ENCODE measurements around the gene RDX. TPM values are rescaled to one million over a fixed set of nuclear protein-coding genes. Genes with fewer than 3 reads are reported as not detected.

Gene RDX
- total RNA-seq, 1 donor from 2014 or later = 27.9 TPM

GRCh38 chr11:110329445-110329844 lies 33.0 kb upstream of the RDX start:
- intact Hi-C loops (cut with micrococcal nuclease) = no loop called here
- H3K27me3 Mint-ChIP-seq = peaks cover 2% of the 10 kb centered on the region
- no peaks in the 10 kb centered on the region for H3K36me3 Mint-ChIP-seq (ENCODE audit: low read depth)
- H3K27ac Mint-ChIP-seq = no peak overlapping the region
- H3K4me3 Mint-ChIP-seq = peak overlapping the region; percentile 17
- H3K4me1 Mint-ChIP-seq = peaks cover 20% of the 10 kb centered on the region
- ChIA-PET POLR2A (no interaction called here), CTCF (no interaction called here)
- peaks cover 5% of the 10 kb centered on the region for H3K9me3 Mint-ChIP-seq
- no peak for DNase-seq
- TF ChIP-seq CTCF (IDR thresholded peaks at IDR 0.05) = no peak
- no peak for ATAC-seq (ENCODE audit: low read depth)

DNA sequence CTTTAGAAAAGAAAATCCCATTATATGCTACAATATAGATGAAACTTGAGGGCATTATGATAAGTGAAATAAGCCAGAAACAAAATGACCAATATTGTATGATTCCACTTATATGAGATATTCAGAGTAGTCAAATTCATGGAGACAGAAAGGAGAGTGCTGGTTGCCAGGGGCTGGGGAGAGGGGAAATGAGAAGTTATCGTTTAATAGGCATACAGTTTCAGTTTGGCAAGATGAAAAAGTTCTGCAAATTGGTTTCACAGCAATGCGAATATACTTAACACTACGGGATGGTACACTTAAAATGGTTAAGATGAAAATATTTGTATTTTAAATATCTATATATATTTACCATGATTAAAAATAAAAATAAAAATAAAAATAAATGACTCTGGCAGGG lies 31.1 kb upstream of the RDX start:
- Mint-ChIP-seq H3K27ac (peak overlapping the region; percentile 87), H3K9me3 (peaks cover 5% of the 10 kb centered on the region), H3K27me3 (peaks cover 2% of the 10 kb centered on the region), H3K36me3 (ENCODE audit: low read depth) (no peaks in the 10 kb centered on the region), H3K4me1 (peaks cover 20% of the 10 kb centered on the region), H3K4me3 (peak overlapping the region; percentile 77)
- TF ChIP-seq CTCF (IDR thresholded peaks at IDR 0.05) = no peak
- intact Hi-C loops (cut with micrococcal nuclease) = no loop called here
- CTCF ChIA-PET = no interaction called here
- DNase-seq (no peak), ATAC-seq (ENCODE audit: low read depth) (no peak)
- POLR2A ChIA-PET = interaction anchor here (0.6 to 0.9 kb wide), 4 partner anchors 11 to 1663 kb away, joined by 3 to 6 read pairs (median 5); no protein-coding TSS in a partner anchor

DNA sequence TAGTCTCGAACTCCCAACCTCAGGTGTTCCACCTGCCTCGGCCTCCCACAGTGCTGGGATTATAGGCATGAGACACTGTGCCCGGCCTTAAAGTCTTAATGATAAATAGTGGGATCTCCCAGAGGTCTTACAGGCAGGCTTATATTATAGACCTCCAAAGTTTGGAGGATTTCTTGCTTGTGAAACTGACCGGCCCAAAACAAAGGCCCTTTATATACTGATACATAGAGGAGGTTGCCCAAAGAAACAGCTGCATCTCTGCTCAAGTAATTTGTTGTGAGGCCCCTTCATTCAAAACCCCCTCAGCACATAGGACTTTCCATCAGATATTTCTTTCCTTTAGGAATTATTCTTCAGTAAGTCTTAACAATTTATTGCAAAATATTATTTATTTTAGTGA lies 27.4 kb upstream of the RDX start:
- no peak for TF ChIP-seq CTCF (IDR thresholded peaks at IDR 0.05)
- ChIA-PET POLR2A (no interaction called here), CTCF (no interaction called here)
- Mint-ChIP-seq H3K27ac (no peak overlapping the region), H3K4me1 (peaks cover 16% of the 10 kb centered on the region), H3K9me3 (peaks cover 3% of the 10 kb centered on the region), H3K27me3 (peaks cover 2% of the 10 kb centered on the region), H3K4me3 (no peak overlapping the region), H3K36me3 (ENCODE audit: low read depth) (no peaks in the 10 kb centered on the region)
- DNase-seq = no peak
- intact Hi-C loops (cut with micrococcal nuclease) = no loop called here
- ATAC-seq (ENCODE audit: low read depth) = no peak

DNA sequence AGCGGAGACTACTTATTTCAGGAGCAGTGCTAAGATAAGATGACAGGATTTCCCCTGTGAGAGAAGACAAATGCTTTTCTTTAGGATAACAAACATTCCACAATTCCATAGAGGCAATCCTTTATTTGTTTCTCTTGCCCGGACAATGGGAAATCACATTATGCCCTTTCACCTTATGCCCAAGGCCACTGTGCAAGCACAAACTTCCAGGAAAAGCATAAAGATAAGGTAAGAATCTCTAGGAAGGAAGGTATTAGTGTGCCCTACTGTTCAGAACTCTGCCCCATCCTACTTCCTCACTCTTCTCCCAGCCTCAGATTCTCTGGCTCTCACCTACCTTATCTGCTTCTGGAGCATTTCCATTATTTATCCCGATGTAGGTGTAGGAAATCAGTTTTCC lies 23.1 kb upstream of the RDX start:
- peaks cover 1% of the 10 kb centered on the region for H3K27me3 Mint-ChIP-seq
- ATAC-seq (ENCODE audit: low read depth) (no peak), DNase-seq (no peak)
- intact Hi-C loops (cut with micrococcal nuclease) = no loop called here
- H3K27ac Mint-ChIP-seq = no peak overlapping the region
- POLR2A ChIA-PET = no interaction called here
- CTCF ChIA-PET = no interaction called here
- H3K4me1 Mint-ChIP-seq = no peaks in the 10 kb centered on the region
- H3K9me3 Mint-ChIP-seq = no peaks in the 10 kb centered on the region
- H3K36me3 Mint-ChIP-seq (ENCODE audit: low read depth) = no peaks in the 10 kb centered on the region
- no peak overlapping the region for H3K4me3 Mint-ChIP-seq
- no peak for TF ChIP-seq CTCF (IDR thresholded peaks at IDR 0.05)

- no peak overlapping the region for H3K27ac Mint-ChIP-seq
- POLR2A ChIA-PET = interaction anchor here (0.6 kb wide), 1 partner anchor 979 kb away, joined by 5 read pairs; no protein-coding TSS in a partner anchor
- intact Hi-C loops (cut with micrococcal nuclease) = no loop called here
Observed at GRCh38 chr11:110318638-110319404, 22.4 kb upstream of the RDX start.

More at GRCh38 chr11:110318638-110319404, 22.4 kb upstream of the RDX start:
- CTCF ChIA-PET = no interaction called here
- H3K4me1 Mint-ChIP-seq = no peaks in the 10 kb centered on the region
- ATAC-seq (ENCODE audit: low read depth) (no peak), DNase-seq (no peak)
- no peak overlapping the region for H3K4me3 Mint-ChIP-seq
- H3K27me3 Mint-ChIP-seq = no peaks in the 10 kb centered on the region
- no peaks in the 10 kb centered on the region for H3K36me3 Mint-ChIP-seq (ENCODE audit: low read depth)
- no peaks in the 10 kb centered on the region for H3K9me3 Mint-ChIP-seq
- no peak for TF ChIP-seq CTCF (IDR thresholded peaks at IDR 0.05)

Measured in activated B cell treated with CpG ODN at 0.5 μM for 24 hours (primary cell).